ENCODE data around the gene AGBL5.
A peak's percentile ranks its signal among the peaks of the same experiment; 100 is the strongest.

GRCh38 chr2:27024188-27024587 is 27.3 kb upstream of the AGBL5 start:
- TF ChIP-seq CTCF (IDR thresholded peaks at IDR 0.05) (peak; percentile 56), EZH2 (IDR thresholded peaks at IDR 0.05) (no peak)

All from neural progenitor cell (in vitro differentiated cells).